ENCODE results near the gene PCDH9.

PCDH9 gene

DNA sequence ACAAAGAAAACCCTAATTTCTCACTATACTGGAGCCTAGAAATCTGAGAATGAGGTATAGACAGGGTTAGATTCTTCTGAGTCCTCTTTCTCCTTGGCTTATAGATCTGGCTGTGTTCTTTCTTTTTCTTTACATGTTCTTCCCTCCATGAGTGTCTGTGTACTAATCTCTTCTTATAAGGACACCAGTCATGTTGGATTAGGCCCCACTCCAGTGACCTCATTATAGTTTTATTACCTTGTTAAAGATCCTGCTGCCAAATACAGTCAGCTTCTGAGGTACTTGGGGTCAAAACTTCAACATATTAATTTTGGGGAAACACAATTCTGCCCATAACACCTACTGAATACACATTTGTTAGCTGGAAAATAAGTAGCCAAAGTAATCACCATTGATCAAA is 302.6 kb downstream of the PCDH9 start:
- Histone ChIP-seq H2AFZ (ENCODE audit: low read length, unreplicated experiment) (no peak overlapping the region), H3K36me3 (ENCODE audit: insufficient read depth, low read length) (no peaks in the 10 kb centered on the region), H3K4me1 (ENCODE audit: control insufficient read depth, insufficient read depth, low read length, unreplicated experiment) (no peaks in the 10 kb centered on the region), H3K27ac (ENCODE audit: low read depth, low read length) (no peak overlapping the region), H3K27me3 (ENCODE audit: insufficient read depth, low read length) (no peaks in the 10 kb centered on the region), H3K4me3 (ENCODE audit: low read depth, low read length) (no peak overlapping the region), H3K79me2 (ENCODE audit: control insufficient read depth, insufficient read depth, low read length, unreplicated experiment) (no peaks in the 10 kb centered on the region)

DNA sequence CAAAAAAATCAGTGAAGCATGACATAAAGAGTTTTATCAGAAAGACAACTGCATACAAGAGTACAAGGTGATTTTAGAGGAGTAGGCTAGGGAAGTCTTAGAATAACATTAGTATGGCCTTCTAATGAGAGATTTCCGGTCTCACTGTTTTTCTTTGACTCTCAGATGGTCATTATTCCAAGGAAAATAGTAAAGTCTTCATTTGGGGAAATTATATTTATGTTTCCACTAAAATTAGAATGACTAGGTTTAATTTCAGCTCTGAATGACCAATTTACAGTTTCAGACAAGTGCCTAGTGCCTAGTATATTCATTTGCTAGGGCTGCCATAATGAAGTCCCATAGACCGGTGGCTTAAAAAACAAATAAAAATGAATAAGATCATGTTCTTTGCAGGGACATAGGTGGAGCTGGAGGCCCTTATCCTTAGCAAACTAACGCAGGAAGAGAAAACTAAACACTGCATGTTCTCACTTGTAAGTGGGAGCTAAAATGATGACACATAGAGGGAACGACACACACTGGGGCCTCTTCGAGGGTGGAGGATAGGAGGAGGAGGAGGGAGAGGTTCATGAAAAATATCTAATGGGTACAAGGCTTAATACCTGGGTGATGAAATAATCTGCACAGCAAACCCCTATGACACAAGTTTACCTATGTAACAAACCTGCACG is 303.1 kb downstream of the PCDH9 start:
- no peaks in the 10 kb centered on the region for H3K4me1 ChIP-seq (ENCODE audit: control insufficient read depth, insufficient read depth, low read length, unreplicated experiment)
- H3K79me2 ChIP-seq (ENCODE audit: control insufficient read depth, insufficient read depth, low read length, unreplicated experiment): no peaks in the 10 kb centered on the region
- no peaks in the 10 kb centered on the region for H3K36me3 ChIP-seq (ENCODE audit: insufficient read depth, low read length)
- no peak overlapping the region for H3K4me3 ChIP-seq (ENCODE audit: low read depth, low read length)
- H3K27me3 ChIP-seq (ENCODE audit: insufficient read depth, low read length): no peaks in the 10 kb centered on the region
- no peak overlapping the region for H3K27ac ChIP-seq (ENCODE audit: low read depth, low read length)
- no peak overlapping the region for H2AFZ ChIP-seq (ENCODE audit: low read length, unreplicated experiment)

DNA sequence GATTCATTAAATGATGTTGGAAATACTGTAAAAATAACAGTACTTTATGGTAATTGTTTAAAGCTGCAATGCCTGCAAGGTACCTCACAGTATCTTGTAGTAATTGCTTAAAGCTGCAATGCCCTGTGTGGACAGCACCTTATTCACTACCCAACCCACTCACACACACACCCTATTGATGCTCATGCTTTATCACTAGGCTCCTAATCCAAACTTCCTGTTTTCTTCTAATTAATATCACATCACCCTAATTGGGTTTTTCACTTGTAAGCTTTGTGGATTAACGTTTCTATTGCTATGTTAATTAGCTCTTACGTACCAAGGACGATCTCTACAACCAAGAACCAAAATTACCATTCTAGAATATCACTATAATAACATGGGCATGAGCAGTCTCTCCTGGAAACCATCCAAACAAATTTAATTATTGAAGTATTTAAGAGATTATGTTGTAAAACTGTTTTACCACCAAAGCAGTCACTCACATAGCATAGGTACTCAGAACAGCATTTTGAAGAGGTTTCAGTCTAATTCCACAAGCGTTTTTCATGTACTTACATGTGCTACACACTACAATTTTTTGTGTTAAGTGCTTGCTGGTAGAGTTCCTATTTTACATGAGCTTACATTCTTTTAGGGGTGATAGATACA is 303.8 kb downstream of the PCDH9 start:
- no peaks in the 10 kb centered on the region for H3K4me1 ChIP-seq (ENCODE audit: control insufficient read depth, insufficient read depth, low read length, unreplicated experiment)
- no peaks in the 10 kb centered on the region for H3K36me3 ChIP-seq (ENCODE audit: insufficient read depth, low read length)
- no peak overlapping the region for H2AFZ ChIP-seq (ENCODE audit: low read length, unreplicated experiment)
- no peak overlapping the region for H3K27ac ChIP-seq (ENCODE audit: low read depth, low read length)
- no peaks in the 10 kb centered on the region for H3K27me3 ChIP-seq (ENCODE audit: insufficient read depth, low read length)
- H3K4me3 ChIP-seq (ENCODE audit: low read depth, low read length): no peak overlapping the region
- H3K79me2 ChIP-seq (ENCODE audit: control insufficient read depth, insufficient read depth, low read length, unreplicated experiment): no peaks in the 10 kb centered on the region

DNA sequence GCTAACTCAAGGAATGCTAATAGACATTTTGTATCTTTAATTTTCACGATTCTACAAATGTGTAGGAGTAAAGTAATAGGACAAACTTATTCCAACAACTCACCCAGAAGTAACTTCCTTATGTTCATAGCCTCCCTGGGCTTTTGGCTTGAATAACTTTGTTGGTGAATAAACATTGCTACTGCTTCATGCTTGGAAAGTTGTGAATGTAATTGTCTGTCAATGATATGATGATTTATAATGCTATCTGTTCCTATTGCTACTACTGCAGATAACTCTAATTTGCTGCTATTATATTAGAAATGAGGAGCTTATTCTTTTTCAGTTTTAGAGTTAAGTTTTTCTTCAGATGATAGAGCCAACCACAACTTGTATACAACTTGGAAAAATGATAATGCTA is 307.7 kb downstream of the PCDH9 start:
- H3K27me3 ChIP-seq (ENCODE audit: insufficient read depth, low read length): no peaks in the 10 kb centered on the region
- H3K4me1 ChIP-seq (ENCODE audit: control insufficient read depth, insufficient read depth, low read length, unreplicated experiment): no peaks in the 10 kb centered on the region
- H2AFZ ChIP-seq (ENCODE audit: low read length, unreplicated experiment): no peak overlapping the region
- H3K36me3 ChIP-seq (ENCODE audit: insufficient read depth, low read length): no peaks in the 10 kb centered on the region
- no peak overlapping the region for H3K27ac ChIP-seq (ENCODE audit: low read depth, low read length)
- no peak overlapping the region for H3K4me3 ChIP-seq (ENCODE audit: low read depth, low read length)
- no peaks in the 10 kb centered on the region for H3K79me2 ChIP-seq (ENCODE audit: control insufficient read depth, insufficient read depth, low read length, unreplicated experiment)

DNA sequence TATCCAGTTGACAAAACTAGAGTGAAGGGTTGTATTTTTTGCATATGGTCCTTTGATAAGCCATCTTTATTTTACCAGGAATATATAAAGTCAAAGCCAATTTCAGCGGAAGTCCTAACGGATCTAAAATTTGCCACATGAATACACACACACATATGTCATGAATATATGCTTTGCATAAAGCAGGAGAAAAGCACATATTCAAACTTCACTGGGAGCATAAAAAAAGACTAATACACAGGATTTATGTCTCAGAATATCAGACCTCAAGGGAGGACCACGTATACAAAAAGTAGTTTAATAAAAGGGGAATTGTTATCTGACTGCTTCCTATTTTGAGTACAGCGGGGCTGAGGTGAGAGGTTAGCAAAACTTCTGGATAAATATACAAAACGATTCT is 308.7 kb downstream of the PCDH9 start:
- no peaks in the 10 kb centered on the region for H3K27me3 ChIP-seq (ENCODE audit: insufficient read depth, low read length)
- no peaks in the 10 kb centered on the region for H3K36me3 ChIP-seq (ENCODE audit: insufficient read depth, low read length)
- H3K27ac ChIP-seq (ENCODE audit: low read depth, low read length): no peak overlapping the region
- no peak overlapping the region for H2AFZ ChIP-seq (ENCODE audit: low read length, unreplicated experiment)
- no peaks in the 10 kb centered on the region for H3K79me2 ChIP-seq (ENCODE audit: control insufficient read depth, insufficient read depth, low read length, unreplicated experiment)
- H3K4me3 ChIP-seq (ENCODE audit: low read depth, low read length): no peak overlapping the region
- no peaks in the 10 kb centered on the region for H3K4me1 ChIP-seq (ENCODE audit: control insufficient read depth, insufficient read depth, low read length, unreplicated experiment)

DNA sequence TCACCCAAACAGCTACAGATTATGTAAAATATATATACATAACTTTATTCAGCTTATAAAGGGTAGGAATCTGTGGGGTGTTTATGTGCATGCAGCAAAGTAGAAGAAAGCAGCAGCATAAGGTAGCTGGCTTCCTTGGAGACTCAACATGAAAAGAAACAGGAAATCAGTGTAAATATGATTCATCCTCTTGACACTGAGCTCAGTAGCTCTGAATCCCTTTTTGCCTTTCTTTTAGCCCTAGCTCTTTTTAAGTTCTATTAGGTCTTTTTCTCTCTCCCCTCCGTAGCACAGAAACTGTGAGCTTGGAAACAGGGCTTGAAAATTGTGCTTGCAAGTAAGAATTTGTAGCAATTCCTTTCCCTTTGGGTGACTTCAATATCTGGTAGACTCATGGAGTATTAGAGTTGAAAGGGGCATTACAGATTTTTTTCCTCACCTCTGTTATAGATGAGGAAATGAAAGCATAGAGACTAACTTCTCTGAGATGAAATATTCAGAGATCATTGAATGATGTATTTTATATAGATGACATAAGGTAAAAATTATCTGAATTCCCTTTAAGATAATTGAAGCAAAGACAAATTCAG is 314.4 kb downstream of the PCDH9 start:
- H3K27ac ChIP-seq (ENCODE audit: low read depth, low read length): no peak overlapping the region
- no peaks in the 10 kb centered on the region for H3K36me3 ChIP-seq (ENCODE audit: insufficient read depth, low read length)
- no peaks in the 10 kb centered on the region for H3K79me2 ChIP-seq (ENCODE audit: control insufficient read depth, insufficient read depth, low read length, unreplicated experiment)
- H3K4me3 ChIP-seq (ENCODE audit: low read depth, low read length): no peak overlapping the region
- H3K27me3 ChIP-seq (ENCODE audit: insufficient read depth, low read length): no peaks in the 10 kb centered on the region
- peak overlapping the region; percentile 70 for H2AFZ ChIP-seq (ENCODE audit: low read length, unreplicated experiment)
- H3K4me1 ChIP-seq (ENCODE audit: control insufficient read depth, insufficient read depth, low read length, unreplicated experiment): peaks cover 8% of the 10 kb centered on the region

DNA sequence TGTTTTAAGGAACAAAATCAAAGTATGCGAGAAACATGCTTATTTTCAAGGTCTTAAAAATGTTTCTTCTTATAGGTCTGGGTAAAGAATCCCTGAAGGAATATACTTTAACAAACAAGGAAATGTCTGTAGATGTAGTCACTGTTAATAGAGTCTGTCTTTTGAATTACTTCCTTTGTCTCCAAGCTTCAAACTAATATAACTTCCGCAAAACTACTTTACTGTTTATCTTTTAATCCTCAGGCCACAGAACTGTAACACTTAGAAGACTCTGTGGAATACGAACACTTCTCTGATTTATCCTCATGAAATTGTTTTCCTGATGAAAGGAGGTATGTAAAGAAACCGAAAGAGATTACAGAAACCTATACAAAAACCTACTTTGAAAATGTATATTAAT is 316.0 kb downstream of the PCDH9 start:
- Histone ChIP-seq H3K4me1 (ENCODE audit: control insufficient read depth, insufficient read depth, low read length, unreplicated experiment) (peaks cover 8% of the 10 kb centered on the region), H2AFZ (ENCODE audit: low read length, unreplicated experiment) (peak overlapping the region; percentile 57), H3K27me3 (ENCODE audit: insufficient read depth, low read length) (no peaks in the 10 kb centered on the region), H3K4me3 (ENCODE audit: low read depth, low read length) (no peak overlapping the region), H3K79me2 (ENCODE audit: control insufficient read depth, insufficient read depth, low read length, unreplicated experiment) (no peaks in the 10 kb centered on the region), H3K27ac (ENCODE audit: low read depth, low read length) (no peak overlapping the region), H3K36me3 (ENCODE audit: insufficient read depth, low read length) (no peaks in the 10 kb centered on the region)

DNA sequence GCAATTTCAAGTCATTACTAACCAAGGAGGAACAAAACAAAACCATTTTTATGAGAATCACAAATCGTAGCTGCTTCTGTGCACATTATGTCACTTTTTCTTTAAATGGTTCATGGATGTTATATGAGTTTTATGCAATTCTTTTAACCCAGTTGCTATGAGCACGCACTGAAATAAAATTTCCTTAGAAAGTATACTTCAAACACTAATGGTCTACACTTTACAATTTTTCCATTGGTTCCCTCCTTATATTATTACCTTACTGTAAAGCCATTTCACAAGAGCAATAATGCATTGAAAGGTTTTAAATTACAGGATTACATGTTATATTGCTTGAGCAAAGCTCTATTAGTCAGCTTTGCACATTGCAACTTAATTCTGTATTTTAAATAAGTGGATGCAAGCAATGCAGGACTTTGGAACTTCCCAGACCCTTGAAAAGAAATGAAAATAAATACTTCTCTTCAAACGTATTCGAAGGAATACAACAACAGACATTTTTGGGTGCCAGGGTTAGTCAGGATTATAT is 318.7 kb downstream of the PCDH9 start:
- H2AFZ ChIP-seq (ENCODE audit: low read length, unreplicated experiment): no peak overlapping the region
- H3K79me2 ChIP-seq (ENCODE audit: control insufficient read depth, insufficient read depth, low read length, unreplicated experiment): no peaks in the 10 kb centered on the region
- no peaks in the 10 kb centered on the region for H3K27me3 ChIP-seq (ENCODE audit: insufficient read depth, low read length)
- H3K27ac ChIP-seq (ENCODE audit: low read depth, low read length): no peak overlapping the region
- no peak overlapping the region for H3K4me3 ChIP-seq (ENCODE audit: low read depth, low read length)
- H3K4me1 ChIP-seq (ENCODE audit: control insufficient read depth, insufficient read depth, low read length, unreplicated experiment): peaks cover 8% of the 10 kb centered on the region
- no peaks in the 10 kb centered on the region for H3K36me3 ChIP-seq (ENCODE audit: insufficient read depth, low read length)

DNA sequence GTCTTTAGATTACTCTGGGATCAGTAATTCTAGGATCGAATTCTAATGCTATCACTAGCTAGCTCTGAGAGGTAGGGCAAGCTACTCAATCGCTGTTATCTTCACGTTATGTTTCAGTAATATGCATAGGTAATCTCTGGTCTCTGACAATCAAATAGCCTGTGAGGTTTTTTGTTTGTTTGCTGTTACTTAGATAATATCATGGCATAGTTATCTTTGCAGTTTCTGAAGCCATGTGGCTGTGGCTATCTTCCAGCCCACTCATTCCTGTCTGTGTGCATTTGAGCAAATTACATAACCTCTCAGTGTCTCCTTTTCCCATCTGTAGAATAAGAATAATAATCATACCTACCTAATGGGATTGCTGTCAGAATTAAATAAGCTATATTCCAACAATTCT is 330.2 kb downstream of the PCDH9 start:
- H3K4me3 ChIP-seq (ENCODE audit: low read depth, low read length): no peak overlapping the region
- no peaks in the 10 kb centered on the region for H3K36me3 ChIP-seq (ENCODE audit: insufficient read depth, low read length)
- no peak overlapping the region for H2AFZ ChIP-seq (ENCODE audit: low read length, unreplicated experiment)
- no peaks in the 10 kb centered on the region for H3K79me2 ChIP-seq (ENCODE audit: control insufficient read depth, insufficient read depth, low read length, unreplicated experiment)
- H3K4me1 ChIP-seq (ENCODE audit: control insufficient read depth, insufficient read depth, low read length, unreplicated experiment): no peaks in the 10 kb centered on the region
- no peak overlapping the region for H3K27ac ChIP-seq (ENCODE audit: low read depth, low read length)
- H3K27me3 ChIP-seq (ENCODE audit: insufficient read depth, low read length): no peaks in the 10 kb centered on the region

DNA sequence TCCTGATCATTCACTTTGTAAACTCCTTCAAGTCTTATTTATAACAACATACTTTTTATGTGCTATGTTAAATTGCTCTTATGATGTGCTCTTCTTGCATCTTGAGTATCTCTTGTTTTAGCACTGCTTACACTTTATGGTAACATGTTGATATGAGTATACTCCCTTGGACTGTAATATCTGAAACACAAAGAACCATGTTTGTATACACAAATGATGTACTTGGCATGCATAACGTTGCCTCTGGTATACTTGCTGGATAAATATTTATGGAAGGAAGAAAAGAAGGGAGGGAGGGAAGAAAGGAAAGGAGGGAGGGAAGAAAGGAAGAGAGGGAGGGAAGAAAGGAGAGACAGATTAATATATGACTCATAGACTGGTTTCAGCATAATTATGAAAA is 333.2 kb downstream of the PCDH9 start:
- H3K27ac ChIP-seq (ENCODE audit: low read depth, low read length): no peak overlapping the region
- H2AFZ ChIP-seq (ENCODE audit: low read length, unreplicated experiment): no peak overlapping the region
- no peaks in the 10 kb centered on the region for H3K79me2 ChIP-seq (ENCODE audit: control insufficient read depth, insufficient read depth, low read length, unreplicated experiment)
- no peaks in the 10 kb centered on the region for H3K4me1 ChIP-seq (ENCODE audit: control insufficient read depth, insufficient read depth, low read length, unreplicated experiment)
- H3K4me3 ChIP-seq (ENCODE audit: low read depth, low read length): no peak overlapping the region
- no peaks in the 10 kb centered on the region for H3K36me3 ChIP-seq (ENCODE audit: insufficient read depth, low read length)
- no peaks in the 10 kb centered on the region for H3K27me3 ChIP-seq (ENCODE audit: insufficient read depth, low read length)

DNA sequence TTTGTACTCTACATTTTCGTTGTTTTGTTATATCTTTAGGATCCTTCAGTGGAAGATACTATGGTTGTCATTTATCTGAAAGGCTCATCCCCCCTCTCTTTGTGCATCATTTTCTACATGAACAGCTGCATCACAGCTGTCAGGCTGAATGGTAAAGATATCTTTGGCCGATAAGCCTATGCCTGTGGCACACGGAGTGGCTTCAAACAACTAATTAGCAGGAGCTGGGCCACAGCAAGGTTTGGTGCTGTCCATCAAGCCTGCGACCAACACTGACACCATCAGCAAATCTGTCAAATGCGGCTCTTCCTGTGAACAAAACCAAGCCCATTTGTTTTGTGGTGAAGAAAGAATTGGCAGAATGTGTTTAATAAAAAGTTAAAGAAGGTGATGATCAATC is 334.4 kb downstream of the PCDH9 start:
- Histone ChIP-seq H3K79me2 (ENCODE audit: control insufficient read depth, insufficient read depth, low read length, unreplicated experiment) (no peaks in the 10 kb centered on the region), H2AFZ (ENCODE audit: low read length, unreplicated experiment) (no peak overlapping the region), H3K27me3 (ENCODE audit: insufficient read depth, low read length) (no peaks in the 10 kb centered on the region), H3K27ac (ENCODE audit: low read depth, low read length) (no peak overlapping the region), H3K36me3 (ENCODE audit: insufficient read depth, low read length) (no peaks in the 10 kb centered on the region), H3K4me3 (ENCODE audit: low read depth, low read length) (no peak overlapping the region), H3K4me1 (ENCODE audit: control insufficient read depth, insufficient read depth, low read length, unreplicated experiment) (no peaks in the 10 kb centered on the region)
